A549 (cell line): Measurements from ENCODE around the gene KLK10. TPM values are rescaled to one million over a fixed set of nuclear protein-coding genes. Genes with fewer than 3 reads are reported as not detected.

Experiments
- ATAC-seq, 2 experiments: fragments of 200-7000 bp in 1 of 2; fragments of >200 bp in 1 of 2; cut with Nextera tagmentation in 1 of 2; cut with Tn5 transposase in 1 of 2; 3 replicates each; pipeline versions ENCODE4 v1.8.0 to v1.9.1; 2018 to 2020; ENCODE audit warnings: mild to moderate bottlenecking in 1 of 2, moderate library complexity in 1 of 2
- CTCF ChIA-PET: fragments of 300-600 bp; sonication (Branson Sonifier 250); formaldehyde crosslinking; extraction: SDS; loops from one replicate; lab custom pipeline; 2021; ENCODE audit warnings: antibody characterized with exemption, inconsistent platforms; lab: Yijun Ruan, JAX
- POLR2A ChIA-PET: fragments of 350-600 bp; formaldehyde crosslinking; extraction: SDS; loops from one replicate; lab custom pipeline; 2021; ENCODE audit warnings: antibody characterized with exemption, inconsistent platforms; lab: Yijun Ruan, JAX
- DNase-seq, 2 experiments: peaks; one replicate each; pipeline versions ENCODE4 v3.0.0 to v3.0.0-alpha.2; 2011 to 2016; ENCODE audit warnings: low read depth in 1 of 2, low spot score in 1 of 2
- FAIRE-seq: peaks from 2 replicates; lab custom pipeline; 2011; peaks lifted over from hg19 to GRCh38; lab: Jason Lieb, UNC
- H3K27ac ChIP-seq, 2 experiments: fragments of >200 bp; sonication (Bioruptor Twin); formaldehyde crosslinking; 3 replicates each; pipeline ENCODE4 v1.5.1; 2016 to 2017
- H3K4me1 ChIP-seq: fragments of >200 bp; sonication (Bioruptor Twin); formaldehyde crosslinking; 3 replicates; pipeline ENCODE4 v1.6.1; 2016
- H3K4me2 ChIP-seq: fragments of >200 bp; sonication (Bioruptor Twin); formaldehyde crosslinking; 3 replicates; pipeline ENCODE4 v1.6.1; 2016
- H3K4me3 ChIP-seq: fragments of >200 bp; sonication (Bioruptor Twin); formaldehyde crosslinking; 3 replicates; pipeline ENCODE4 v1.5.1; 2016
- H3K9me3 ChIP-seq: fragments of >200 bp; sonication (Bioruptor Twin); formaldehyde crosslinking; 3 replicates; pipeline ENCODE4 v1.6.1; 2016
- ATOH8 ChIP-seq: fragments of 250-450 bp; sonication (Bioruptor Pico); IDR thresholded peaks from 2 replicates; pipeline ENCODE4 v1.5.0; 2020; ENCODE audit warnings: low read depth, mild to moderate bottlenecking, moderate library complexity
- BHLHE40 ChIP-seq: IDR thresholded peaks from 2 replicates; pipeline ENCODE4 v1.6.1; 2012; ENCODE audit warnings: low read depth, low read length, inconsistent platforms
- CBX8 ChIP-seq: fragments of 200-600 bp; sonication (generic); IDR thresholded peaks from 2 replicates; pipeline ENCODE4 v1.6.1; 2016
- CEBPB ChIP-seq, 2 experiments: fragments of >200 bp in 1 of 2; sonication (Bioruptor Twin) in 1 of 2; formaldehyde crosslinking in 1 of 2; IDR thresholded peaks; 2 replicates each; pipeline ENCODE4 v1.6.1; 2012 to 2016
- CTCF ChIP-seq: fragments of >200 bp; sonication (Bioruptor Twin); formaldehyde crosslinking; IDR thresholded peaks from 3 replicates; pipeline ENCODE4 v1.5.1; 2016
- E2F6 ChIP-seq: IDR thresholded peaks from 2 replicates; pipeline ENCODE4 v1.6.1; 2012; ENCODE audit warnings: low read depth, borderline replicate concordance
- EHF ChIP-seq: fragments of 250-450 bp; sonication (Bioruptor Pico); IDR thresholded peaks from 2 replicates; pipeline ENCODE4 v1.5.0; 2020; ENCODE audit warnings: mild to moderate bottlenecking
- EP300 ChIP-seq, 2 experiments: fragments of >200 bp; sonication (Bioruptor Twin); formaldehyde crosslinking; IDR thresholded peaks; 2 replicates in 1 of 2; 3 replicates in 1 of 2; pipeline ENCODE4 v1.6.1; 2016 to 2017
- HES2 ChIP-seq: fragments of >200 bp; sonication (Bioruptor Twin); formaldehyde crosslinking; IDR thresholded peaks from 2 replicates; pipeline ENCODE4 v1.6.1; 2016
- HMGXB4 ChIP-seq: fragments of 250-450 bp; sonication (Bioruptor Pico); IDR thresholded peaks from 2 replicates; pipeline ENCODE4 v1.5.0; 2021; ENCODE audit warnings: mild to moderate bottlenecking, moderate library complexity, borderline replicate concordance
- HOXB13 ChIP-seq: fragments of 250-450 bp; sonication (Bioruptor Pico); IDR thresholded peaks from 2 replicates; pipeline ENCODE4 v1.5.0; 2020; ENCODE audit warnings: low read depth, mild to moderate bottlenecking, moderate library complexity
- HOXB5 ChIP-seq: fragments of 250-450 bp; sonication (Bioruptor Pico); IDR thresholded peaks from 2 replicates; pipeline ENCODE4 v1.5.0; 2020; ENCODE audit warnings: mild to moderate bottlenecking, moderate library complexity
- JUNB ChIP-seq: fragments of >200 bp; sonication (Bioruptor Twin); formaldehyde crosslinking; IDR thresholded peaks from 2 replicates; pipeline ENCODE4 v1.6.1; 2016
- KDM1A ChIP-seq: fragments of 200-600 bp; sonication (generic); IDR thresholded peaks from 2 replicates; pipeline ENCODE4 v1.6.1; 2016; ENCODE audit warnings: low read depth, mild to moderate bottlenecking
- KDM5A ChIP-seq: fragments of 200-600 bp; sonication (generic); IDR thresholded peaks from 2 replicates; pipeline ENCODE4 v1.6.1; 2016; ENCODE audit warnings: antibody characterized with exemption, mild to moderate bottlenecking
- MAX ChIP-seq: IDR thresholded peaks from 2 replicates; pipeline ENCODE4 v1.6.1; 2012
- MYC ChIP-seq: IDR thresholded peaks from 2 replicates; pipeline ENCODE4 v1.6.1; 2012; ENCODE audit warnings: mild to moderate bottlenecking, inconsistent platforms, low read length, improper control_type of control experiment, borderline replicate concordance
- NFE2L2 ChIP-seq: fragments of 150-350 bp; conservative IDR thresholded peaks from 2 replicates; pipeline ENCODE4 v1.6.1; 2014; ENCODE audit warnings: low read length
- PHF8 ChIP-seq: fragments of 200-600 bp; sonication (generic); IDR thresholded peaks from 2 replicates; pipeline ENCODE4 v1.6.1; 2016; ENCODE audit warnings: low read depth, mild to moderate bottlenecking, antibody characterized with exemption, moderate library complexity, borderline replicate concordance
- POLR2AphosphoS2 ChIP-seq: conservative IDR thresholded peaks from 2 replicates; pipeline ENCODE4 v1.6.1; 2012; ENCODE audit warnings: low read length, improper control_type of control experiment, inconsistent platforms
- RAD21 ChIP-seq, 2 experiments: fragments of >200 bp in 1 of 2; sonication (Bioruptor Twin) in 1 of 2; formaldehyde crosslinking in 1 of 2; IDR thresholded peaks in 1 of 2; conservative IDR thresholded peaks in 1 of 2; 2 replicates in 1 of 2; 3 replicates in 1 of 2; pipeline ENCODE4 v1.6.1; 2012 to 2018; ENCODE audit warnings: inconsistent platforms in 1 of 2
- RCOR1 ChIP-seq: fragments of 150-350 bp; IDR thresholded peaks from 2 replicates; pipeline ENCODE4 v1.6.1; 2014; ENCODE audit warnings: antibody characterized with exemption, low read length, low read depth
- ZC3H11A ChIP-seq: fragments of 450-650 bp; IDR thresholded peaks from 2 replicates; pipeline ENCODE4 v1.6.1; 2014; ENCODE audit warnings: antibody characterized with exemption, mild to moderate bottlenecking
- WGBS: methylation state at CpG from one replicate; pipeline ENCODE4 v1.1.6; 2017; ENCODE audit errors: missing lambda C conversion rate; 5-methylcytosine and 5-hydroxymethylcytosine counted together
- polyA plus RNA-seq, 4 experiments: library from polyadenylated mRNA; depleted of rRNA in 3 of 4; stranded (reverse); fragments of >200 nt; fragmentation: RNase III in 1 of 4; extraction: RNeasy Plus Mini Kit Qiagen cat#74134 plus additional on column Dnase treatment in 1 of 4; gene quantifications; 2 replicates in 3 of 4; 3 replicates in 1 of 4; pipeline ENCODE4 v1.2.3, GENCODE V29; 2011 to 2017

KLK10 gene
- polyA plus RNA-seq, 2 of the 4 experiments (the other 2 are of a cell fraction), result 0.18 TPM; not detected in 1

- 9% methylated on average over 4 of the region's 4 CpGs for WGBS
- Histone ChIP-seq H3K4me1 (no peaks in the 10 kb centered on the region), H3K9me3 (no peaks in the 10 kb centered on the region), H3K27ac (no peak overlapping the region), H3K4me3 (no peak overlapping the region), H3K4me2 (no peak overlapping the region)
- POLR2A ChIA-PET, result no interaction called here
- CTCF ChIA-PET, result interaction anchor here (1.4 to 4.3 kb wide), 3 partner anchors 11 to 88 kb away, joined by 4 to 16 read pairs (median 7); no protein-coding TSS in a partner anchor
- DNase-seq, result no peak
- no peak for FAIRE-seq
- TF ChIP-seq MAX, result no peak
- TF ChIP-seq BHLHE40, result no peak
- TF ChIP-seq HOXB5 (CRISPR knock-in tag), result no peak
- TF ChIP-seq EHF (CRISPR knock-in tag), result no peak
- TF ChIP-seq RCOR1, result no peak
- ATAC-seq, result peak in 1 of 2 experiments; percentile 29; a peak in 2 of 6 replicates
These were observed 9.3 kb downstream of the KLK10 start for GRCh38 chr19:51010066-51010795.

- FAIRE-seq (no peak), ATAC-seq (0 out of 6 replicates have a peak, but pooled peaks of 1 of the 2 experiments have one; percentile 6)
- 24% methylated on average over 10 of the region's 19 CpGs for WGBS
These were observed 10.2 kb downstream of the KLK10 start for GRCh38 chr19:51009061-51009891.

GRCh38 chr19:51007488-51007887 is 12.0 kb downstream of the KLK10 start:
- FAIRE-seq (peak; percentile 54), DNase-seq (no peak), ATAC-seq (no peak)
- Histone ChIP-seq H3K4me2 (no peak overlapping the region), H3K27ac (no peak overlapping the region), H3K4me3 (no peak overlapping the region), H3K9me3 (no peaks in the 10 kb centered on the region), H3K4me1 (no peaks in the 10 kb centered on the region; the same call in 2 of the 3 replicates)
- POLR2A ChIA-PET, result no interaction called here
- CTCF ChIA-PET, result no interaction called here
- TF ChIP-seq EP300 (IDR thresholded peaks at IDR 0.05), result no peak
- no peak for TF ChIP-seq HOXB13 (CRISPR knock-in tag)
- no peak for TF ChIP-seq HMGXB4 (CRISPR knock-in tag)
- no peak for TF ChIP-seq CBX8
- TF ChIP-seq BHLHE40, result no peak
- no peak for TF ChIP-seq PHF8
- TF ChIP-seq NFE2L2, result no peak
- no peak for TF ChIP-seq ATOH8 (CRISPR knock-in tag)
- no peak for TF ChIP-seq POLR2AphosphoS2
- no peak for TF ChIP-seq RAD21 (conservative IDR thresholded peaks at IDR 0.05 in 1 of 2, IDR thresholded peaks at IDR 0.05 in 1 of 2)
- TF ChIP-seq CTCF, result no peak
- TF ChIP-seq KDM5A, result no peak
- TF ChIP-seq MYC, result no peak
- no peak for TF ChIP-seq ZC3H11A
- no peak for TF ChIP-seq KDM1A
- TF ChIP-seq CEBPB (IDR thresholded peaks at IDR 0.05), result no peak
- TF ChIP-seq JUNB, result no peak
- no peak for TF ChIP-seq HES2
- WGBS, result 33% methylated on average over 3 of the region's 3 CpGs

More at GRCh38 chr19:51009061-51009891, 10.2 kb downstream of the KLK10 start:
- ChIA-PET POLR2A (interaction anchor here (0.7 kb wide), 1 partner anchor 137 kb away, joined by 3 read pairs; no protein-coding TSS in a partner anchor), CTCF (interaction anchor here (1.4 to 4.3 kb wide), 2 partner anchors 12 to 30 kb away, joined by 4 to 16 read pairs; no protein-coding TSS in a partner anchor)
- Histone ChIP-seq H3K9me3 (no peaks in the 10 kb centered on the region), H3K4me2 (no peak overlapping the region), H3K4me1 (no peaks in the 10 kb centered on the region), H3K27ac (no peak overlapping the region), H3K4me3 (no peak overlapping the region)
- TF ChIP-seq E2F6, result no peak
- TF ChIP-seq MYC, result no peak
- TF ChIP-seq JUNB, result no peak
- no peak for TF ChIP-seq PHF8
- no peak for DNase-seq
